BE2C (cell line): ENCODE results near the gene METTL3.
A peak's percentile ranks its signal among the peaks of the same experiment; 100 is the strongest.

Experiments
- DNase-seq: peaks from one replicate; pipeline ENCODE4 v3.0.0-alpha.2; 2020
- H3K27me3 ChIP-seq: fragments of 250-450 bp; sonication (Bioruptor Pico); 2 replicates; pipeline ENCODE4 v1.5.1; 2020; ENCODE audit warnings: mild to moderate bottlenecking
- H3K36me3 ChIP-seq: fragments of 250-450 bp; sonication (Bioruptor Pico); 2 replicates; pipeline ENCODE4 v1.5.1; 2020; ENCODE audit warnings: mild to moderate bottlenecking
- H3K4me1 ChIP-seq: fragments of 250-450 bp; sonication (Bioruptor Pico); 2 replicates; pipeline ENCODE4 v1.5.1; 2020
- H3K4me3 ChIP-seq: 2 replicates; pipeline ENCODE4 v1.5.1; 2011; ENCODE audit warnings: low read depth, low read length
- H3K9me3 ChIP-seq: fragments of 250-450 bp; sonication (Bioruptor Pico); 2 replicates; pipeline ENCODE4 v1.5.1; 2020
- CTCF ChIP-seq: IDR thresholded peaks from 2 replicates; pipeline ENCODE4 v1.5.1; 2012; ENCODE audit warnings: mild to moderate bottlenecking, low read depth, low read length

METTL3 gene

GRCh38 chr14:21494902-21495762 lies 16.0 kb downstream of the METTL3 start:
- Histone ChIP-seq H3K4me1 (no peaks in the 10 kb centered on the region), H3K4me3 (no peak overlapping the region), H3K27me3 (no peaks in the 10 kb centered on the region), H3K9me3 (no peaks in the 10 kb centered on the region), H3K36me3 (peaks cover 87% of the 10 kb centered on the region)
- TF ChIP-seq CTCF: no peak
- no peak for DNase-seq

GRCh38 chr14:21486640-21487087 lies 24.5 kb downstream of the METTL3 start:
- DNase-seq: no peak
- TF ChIP-seq CTCF: no peak
- H3K36me3 ChIP-seq: peaks cover 35% of the 10 kb centered on the region
- H3K27me3 ChIP-seq: no peaks in the 10 kb centered on the region
- H3K4me1 ChIP-seq: no peaks in the 10 kb centered on the region
- H3K9me3 ChIP-seq: no peaks in the 10 kb centered on the region
- no peak overlapping the region for H3K4me3 ChIP-seq

- H3K4me3 ChIP-seq: peak within 1 kb of the TSS; percentile 99
- no peaks in the 10 kb centered on the region; the same call in 1 of the 2 replicates for H3K36me3 ChIP-seq
- peak; percentile 96 for DNase-seq
- no peaks in the 10 kb centered on the region for H3K27me3 ChIP-seq
- peak; percentile 99 for TF ChIP-seq CTCF
- no peaks in the 10 kb centered on the region for H3K4me1 ChIP-seq
- no peaks in the 10 kb centered on the region for H3K9me3 ChIP-seq
Measured at GRCh38 chr14:21476925-21477681, 34.0 kb downstream of the METTL3 start, which contains the start of the genes RAB2B and TOX4. Gene RAB2B, minus strand, starts transcription at chr14:21476959. Its CDS starts 87 bp downstream, at chr14:21476872. Gene TOX4, plus strand, starts transcription at chr14:21477195. Its CDS starts 84 bp downstream, at chr14:21477279.

- H3K36me3 ChIP-seq: no peaks in the 10 kb centered on the region; the same call in 1 of the 2 replicates
- H3K9me3 ChIP-seq: no peaks in the 10 kb centered on the region
- no peaks in the 10 kb centered on the region for H3K27me3 ChIP-seq
- no peak for DNase-seq
- peak overlapping the region; percentile 95 for H3K4me3 ChIP-seq
- TF ChIP-seq CTCF: no peak
- H3K4me1 ChIP-seq: no peaks in the 10 kb centered on the region
Measured at GRCh38 chr14:21476523-21476924, 34.6 kb downstream of the METTL3 start.

- TF ChIP-seq CTCF: no peak
- no peak for DNase-seq
- Histone ChIP-seq H3K36me3 (no peaks in the 10 kb centered on the region; the same call in 1 of the 2 replicates), H3K27me3 (no peaks in the 10 kb centered on the region), H3K9me3 (no peaks in the 10 kb centered on the region), H3K4me3 (peak overlapping the region; percentile 95), H3K4me1 (no peaks in the 10 kb centered on the region)
Measured at GRCh38 chr14:21475767-21476522, 35.2 kb downstream of the METTL3 start.
